Left lung (tissue), 10 donors: Measurements from ENCODE around the gene GSN. TPM values are rescaled to one million over a fixed set of nuclear protein-coding genes. Genes with fewer than 3 reads are reported as not detected.

Source experiments
- ATAC-seq: fragments of 200-7000 bp; cut with Tn5 transposase; one replicate; pipeline ENCODE4 v1.9.1; 2020; ENCODE audit warnings: moderate library complexity
- DNase-seq, 4 donors: peaks; one replicate each; pipeline ENCODE4 v3.0.0-alpha.2; 2013 to 2020
- H3K27ac ChIP-seq, 2 donors: fragments of 200-600 bp; sonication (generic) in 1 of 2; one replicate each; pipeline versions ENCODE4 v1.5.0 to v1.8.0; 2020 to 2021
- H3K27me3 ChIP-seq, 2 donors: fragments of 200-600 bp; sonication (generic) in 1 of 2; one replicate each; pipeline versions ENCODE4 v1.5.0 to v1.8.0; 2020 to 2021
- H3K36me3 ChIP-seq, 2 donors: fragments of 200-600 bp; sonication (generic) in 1 of 2; one replicate each; pipeline versions ENCODE4 v1.5.0 to v1.8.0; 2020 to 2021
- H3K4me1 ChIP-seq, 2 donors: fragments of 200-600 bp; one replicate each; pipeline ENCODE4 v1.8.0; 2021
- H3K4me3 ChIP-seq, 2 donors: fragments of 200-600 bp; sonication (generic) in 1 of 2; one replicate each; pipeline versions ENCODE4 v1.5.0 to v1.8.0; 2020 to 2021; ENCODE audit warnings: mild to moderate bottlenecking in 1 of 2
- H3K9me3 ChIP-seq, 2 donors: fragments of 200-600 bp; sonication (generic) in 1 of 2; one replicate each; pipeline versions ENCODE4 v1.5.0 to v1.8.0; 2020 to 2021
- intact Hi-C, 2 donors: fragments of 100-400 bp; cut with DNase I; formaldehyde crosslinking; loops; one replicate each; pipeline versions ENCODE4 v1.11.2 to v1.14.2; 2022
- polyA plus RNA-seq, 6 donors: library from polyadenylated mRNA; unstranded; fragments of 120-200 nt; gene quantifications; one replicate each; pipeline ENCODE4 v1.2.1, GENCODE V29; 2013; ENCODE audit not compliant: insufficient read length in 6 of 6
- total RNA-seq, 2 donors: library from RNA; stranded (reverse); fragmentation: NEBNext Ultra II Directional; extraction: Animal tissue kit (Norgen Biotek cat#: 25700); gene quantifications; one replicate each; pipeline ENCODE4 v1.2.1, GENCODE V29; 2021
- TF ChIP-seq, protein P1 (sequence below), 2 donors: fragments of 200-600 bp; sonication (generic) in 1 of 2; IDR thresholded peaks; one replicate each; pipeline versions ENCODE4 v1.5.0 to v1.8.0; 2021; ENCODE audit warnings: antibody characterized with exemption in 2 of 2
- donor health status: DM: no; HTN: yes; CAD: no.
- donor health status: DM: no; HTN: no; CAD: no.

The GSN gene
- total and polyA plus RNA-seq, 8 donors, result 43.0 to 485 (median 54.9) TPM

DNA sequence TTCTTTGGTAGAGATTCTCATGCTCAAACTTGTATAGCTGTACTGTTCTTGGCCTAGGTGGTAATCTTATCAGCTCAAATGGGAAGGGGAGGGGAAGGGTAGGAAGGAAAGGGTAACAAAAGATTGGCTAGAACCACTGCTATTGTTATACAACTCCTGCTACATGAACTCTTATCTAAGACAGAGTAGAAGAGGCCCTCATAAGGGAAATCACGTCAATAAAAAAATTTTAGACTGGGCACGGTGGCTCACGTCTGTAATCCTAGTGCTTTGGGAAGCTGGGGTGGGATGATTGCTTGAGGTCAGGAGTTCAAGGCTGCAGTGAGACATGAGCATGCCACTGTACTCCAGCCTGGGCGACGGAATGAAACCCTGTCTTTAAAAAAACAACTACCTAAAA is 86.2 kb downstream of the GSN start:
- DNase-seq (no peak), ATAC-seq (peak; percentile 3)
- intact Hi-C loops, result no loop called here
- Histone ChIP-seq H3K4me3 (no peak overlapping the region), H3K27me3 (no peaks in the 10 kb centered on the region), H3K36me3 (peaks cover 0 to 71% of the 10 kb centered on the region in 2 donors), H3K27ac (peak overlapping the region; percentile 65 to 96), H3K9me3 (no peaks in the 10 kb centered on the region), H3K4me1 (peaks cover 23 to 100% of the 10 kb centered on the region in 2 donors)
- TF ChIP-seq, protein P1, sequence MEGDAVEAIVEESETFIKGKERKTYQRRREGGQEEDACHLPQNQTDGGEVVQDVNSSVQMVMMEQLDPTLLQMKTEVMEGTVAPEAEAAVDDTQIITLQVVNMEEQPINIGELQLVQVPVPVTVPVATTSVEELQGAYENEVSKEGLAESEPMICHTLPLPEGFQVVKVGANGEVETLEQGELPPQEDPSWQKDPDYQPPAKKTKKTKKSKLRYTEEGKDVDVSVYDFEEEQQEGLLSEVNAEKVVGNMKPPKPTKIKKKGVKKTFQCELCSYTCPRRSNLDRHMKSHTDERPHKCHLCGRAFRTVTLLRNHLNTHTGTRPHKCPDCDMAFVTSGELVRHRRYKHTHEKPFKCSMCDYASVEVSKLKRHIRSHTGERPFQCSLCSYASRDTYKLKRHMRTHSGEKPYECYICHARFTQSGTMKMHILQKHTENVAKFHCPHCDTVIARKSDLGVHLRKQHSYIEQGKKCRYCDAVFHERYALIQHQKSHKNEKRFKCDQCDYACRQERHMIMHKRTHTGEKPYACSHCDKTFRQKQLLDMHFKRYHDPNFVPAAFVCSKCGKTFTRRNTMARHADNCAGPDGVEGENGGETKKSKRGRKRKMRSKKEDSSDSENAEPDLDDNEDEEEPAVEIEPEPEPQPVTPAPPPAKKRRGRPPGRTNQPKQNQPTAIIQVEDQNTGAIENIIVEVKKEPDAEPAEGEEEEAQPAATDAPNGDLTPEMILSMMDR (IDR thresholded peaks at IDR 0.05), result no peak

DNA sequence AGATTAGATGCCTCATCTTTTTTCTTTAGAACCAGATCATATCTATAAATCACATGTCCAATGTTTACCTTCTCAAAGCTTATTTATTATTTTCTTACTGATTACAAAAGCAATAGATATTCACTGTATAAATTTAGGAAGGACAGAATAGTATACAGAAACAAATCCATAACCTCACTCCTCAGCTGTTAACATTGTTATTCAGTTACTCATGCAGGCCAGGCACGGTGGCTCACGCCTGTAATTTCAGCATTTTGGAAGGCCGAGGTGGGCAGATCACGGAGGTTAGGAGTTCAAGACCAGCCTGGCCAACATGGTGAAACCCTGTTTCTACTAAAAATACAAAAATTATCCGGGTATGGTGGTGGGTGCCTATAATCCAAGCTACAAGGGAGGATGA is 86.8 kb downstream of the GSN start:
- peaks cover 28 to 100% of the 10 kb centered on the region in 2 donors for H3K4me1 ChIP-seq
- intact Hi-C loops, result no loop called here
- H3K27ac ChIP-seq, result peak overlapping the region; percentile 65 to 96
- H3K4me3 ChIP-seq, result no peak overlapping the region
- ATAC-seq (no peak), DNase-seq (no peak)
- no peaks in the 10 kb centered on the region for H3K27me3 ChIP-seq
- TF ChIP-seq, protein P1 (IDR thresholded peaks at IDR 0.05), result no peak
- H3K9me3 ChIP-seq, result no peaks in the 10 kb centered on the region
- peaks cover 0 to 65% of the 10 kb centered on the region in 2 donors for H3K36me3 ChIP-seq

DNA sequence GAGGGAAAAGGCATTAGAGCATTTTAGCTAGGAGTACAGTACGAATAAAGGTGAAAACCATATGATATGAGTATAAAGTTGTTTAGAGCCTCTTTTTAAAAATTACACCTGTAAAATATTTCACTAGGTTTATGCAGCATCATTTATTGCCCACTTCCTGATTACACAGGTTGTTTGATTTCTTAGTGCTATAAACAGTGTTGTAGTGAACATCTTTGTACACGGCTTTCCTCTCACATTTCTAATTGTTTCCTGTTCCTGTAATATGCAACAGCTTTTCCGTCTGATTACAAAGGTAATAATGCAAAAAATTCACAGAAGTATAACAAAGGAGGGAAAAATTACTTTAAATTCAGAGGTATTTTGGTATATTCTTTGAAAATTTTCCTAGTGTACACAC is 89.0 kb downstream of the GSN start:
- H3K4me1 ChIP-seq, result peaks cover 28 to 100% of the 10 kb centered on the region in 2 donors

DNA sequence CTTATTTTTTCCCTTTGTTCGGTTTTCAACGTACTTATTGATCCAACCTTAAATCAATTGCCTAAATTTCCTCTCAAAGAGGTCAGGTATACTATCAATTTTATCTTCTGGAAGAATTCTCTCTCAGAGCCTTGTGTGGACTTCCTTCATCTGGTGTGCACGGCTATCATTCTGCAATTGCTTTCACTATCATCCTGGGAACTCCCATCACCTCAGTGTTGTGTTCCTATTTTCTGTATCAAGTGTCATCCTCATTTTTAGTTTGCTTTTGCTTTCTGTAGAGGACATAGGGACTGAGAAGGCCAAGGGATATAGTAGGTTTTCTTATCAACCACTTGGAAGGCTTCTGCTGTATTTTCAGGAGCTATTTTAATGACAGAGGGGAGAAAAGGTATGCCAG is 90.8 kb downstream of the GSN start:
- TF ChIP-seq, protein P1 (IDR thresholded peaks at IDR 0.05), result no peak
- intact Hi-C loops, result no loop called here
- Histone ChIP-seq H3K4me1 (peaks cover 44 to 100% of the 10 kb centered on the region in 2 donors), H3K27ac (peak overlapping the region; percentile 63 to 96), H3K4me3 (no peak overlapping the region), H3K27me3 (no peaks in the 10 kb centered on the region), H3K36me3 (peaks cover 0 to 25% of the 10 kb centered on the region in 2 donors), H3K9me3 (no peaks in the 10 kb centered on the region)
- ATAC-seq, result no peak
- DNase-seq, result no peak

More for the DNA sequence above, 89.0 kb downstream of the GSN start:
- no peak for ATAC-seq
- Histone ChIP-seq H3K4me3 (no peak overlapping the region), H3K36me3 (peaks cover 0 to 42% of the 10 kb centered on the region in 2 donors), H3K27ac (peak overlapping the region; percentile 66 to 96), H3K9me3 (no peaks in the 10 kb centered on the region), H3K27me3 (no peaks in the 10 kb centered on the region)
- no peak for DNase-seq
- intact Hi-C loops, result no loop called here
- TF ChIP-seq, protein P1 (IDR thresholded peaks at IDR 0.05), result no peak

DNA sequence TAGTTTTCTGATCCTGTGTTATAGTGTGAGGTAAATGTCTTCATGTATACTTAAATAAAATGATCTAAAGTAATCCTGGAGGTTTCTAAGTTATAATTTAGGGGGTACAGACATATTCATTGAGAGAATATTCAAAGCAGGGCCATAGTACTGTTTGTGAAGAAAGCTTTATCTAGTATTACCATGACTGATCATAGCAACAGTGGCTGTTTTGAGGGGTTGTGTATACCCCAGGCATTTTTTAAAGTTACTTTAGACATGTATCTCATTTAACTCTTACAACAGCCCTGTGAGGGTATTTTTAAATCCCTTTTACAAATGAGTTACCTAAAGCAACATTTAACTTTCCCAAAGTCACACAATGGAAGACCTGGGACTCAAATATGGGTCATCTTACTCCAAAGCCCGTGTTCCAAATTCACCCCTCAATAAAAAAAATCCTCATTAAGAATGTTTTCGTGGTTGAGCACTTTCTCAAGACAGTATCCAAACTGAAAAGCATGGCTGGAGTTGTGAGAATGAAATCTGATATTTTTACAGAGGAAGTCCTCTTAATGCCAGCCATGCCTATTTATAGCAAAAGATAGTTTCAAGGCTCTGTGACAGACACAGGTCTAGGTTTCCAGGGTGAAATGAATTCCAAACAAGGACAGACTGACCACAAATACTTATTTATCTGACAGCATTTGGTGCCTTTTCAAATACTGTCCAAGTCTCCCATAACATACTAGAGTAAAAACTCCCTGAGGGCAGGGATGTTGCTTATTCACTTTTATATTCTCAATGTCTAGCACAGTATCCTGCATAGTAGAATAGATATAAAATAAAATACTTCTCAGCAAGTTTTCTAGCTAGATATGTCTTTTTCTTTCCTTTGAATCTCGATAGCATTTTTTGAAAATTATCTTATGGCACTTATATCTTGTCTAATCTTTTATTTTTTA is 91.7 kb downstream of the GSN start:
- TF ChIP-seq, protein P1 (IDR thresholded peaks at IDR 0.05), result no peak
- Histone ChIP-seq H3K36me3 (peaks cover 0 to 16% of the 10 kb centered on the region in 2 donors), H3K4me1 (peaks cover 52 to 100% of the 10 kb centered on the region in 2 donors), H3K27me3 (no peaks in the 10 kb centered on the region), H3K9me3 (no peaks in the 10 kb centered on the region), H3K27ac (peak overlapping the region; percentile 63 to 96), H3K4me3 (no peak overlapping the region)
- intact Hi-C loops, result no loop called here
- DNase-seq (no peak), ATAC-seq (no peak)
